ENCODE measurements around the gene CMSS1. TPM values are rescaled to one million over a fixed set of nuclear protein-coding genes. Genes with fewer than 3 reads are reported as not detected.

Gene CMSS1
- total RNA-seq, 1 experiment from 2014 or later: 55.8 TPM

GRCh38 chr3:100163787-100164186 lies 346.1 kb downstream of the CMSS1 start:
- intact Hi-C loops (cut with micrococcal nuclease; ENCODE audit: unreplicated experiment): no loop called here
- H3K9me3 Mint-ChIP-seq (ENCODE audit: low read depth, unreplicated experiment): no peaks in the 10 kb centered on the region
- no peak for TF ChIP-seq CTCF (IDR thresholded peaks at IDR 0.05; ENCODE audit: unreplicated experiment)
- CTCF ChIA-PET: no interaction called here
- BruUV-seq (replicated peaks): no TSS peak
- no peak for DNase-seq
- H3K27me3 Mint-ChIP-seq (ENCODE audit: unreplicated experiment): no peaks in the 10 kb centered on the region
- H3K36me3 Mint-ChIP-seq (ENCODE audit: insufficient read depth, unreplicated experiment): no peaks in the 10 kb centered on the region
- H3K4me1 Mint-ChIP-seq (ENCODE audit: low read depth, unreplicated experiment): peaks cover 8% of the 10 kb centered on the region
- no peak overlapping the region for H3K27ac Mint-ChIP-seq (ENCODE audit: unreplicated experiment)
- no peak overlapping the region for H3K4me3 Mint-ChIP-seq (ENCODE audit: low read depth, unreplicated experiment)

- no TSS peak for BruUV-seq (replicated peaks)
These were observed 347.1 kb downstream of the CMSS1 start for GRCh38 chr3:100164743-100165142.

GRCh38 chr3:100165926-100166550 lies 348.4 kb downstream of the CMSS1 start:
- DNase-seq: no peak
- Mint-ChIP-seq H3K36me3 (ENCODE audit: insufficient read depth, unreplicated experiment) (no peaks in the 10 kb centered on the region), H3K4me1 (ENCODE audit: low read depth, unreplicated experiment) (no peaks in the 10 kb centered on the region), H3K9me3 (ENCODE audit: low read depth, unreplicated experiment) (no peaks in the 10 kb centered on the region), H3K27me3 (ENCODE audit: unreplicated experiment) (no peaks in the 10 kb centered on the region), H3K27ac (ENCODE audit: unreplicated experiment) (no peak overlapping the region), H3K4me3 (ENCODE audit: low read depth, unreplicated experiment) (no peak overlapping the region)
- TF ChIP-seq CTCF (IDR thresholded peaks at IDR 0.05; ENCODE audit: unreplicated experiment): no peak
- no TSS peak for BruUV-seq (replicated peaks)
- CTCF ChIA-PET: no interaction called here
- intact Hi-C loops (cut with micrococcal nuclease; ENCODE audit: unreplicated experiment): no loop called here

More at GRCh38 chr3:100164743-100165142, 347.1 kb downstream of the CMSS1 start:
- Mint-ChIP-seq H3K4me1 (ENCODE audit: low read depth, unreplicated experiment) (peaks cover 7% of the 10 kb centered on the region), H3K27ac (ENCODE audit: unreplicated experiment) (no peak overlapping the region), H3K4me3 (ENCODE audit: low read depth, unreplicated experiment) (no peak overlapping the region), H3K27me3 (ENCODE audit: unreplicated experiment) (no peaks in the 10 kb centered on the region), H3K9me3 (ENCODE audit: low read depth, unreplicated experiment) (no peaks in the 10 kb centered on the region), H3K36me3 (ENCODE audit: insufficient read depth, unreplicated experiment) (no peaks in the 10 kb centered on the region)
- CTCF ChIA-PET: no interaction called here
- TF ChIP-seq CTCF (IDR thresholded peaks at IDR 0.05; ENCODE audit: unreplicated experiment): no peak
- intact Hi-C loops (cut with micrococcal nuclease; ENCODE audit: unreplicated experiment): no loop called here
- DNase-seq: no peak

GRCh38 chr3:100169201-100169920 lies 351.7 kb downstream of the CMSS1 start:
- no peak for TF ChIP-seq CTCF (IDR thresholded peaks at IDR 0.05; ENCODE audit: unreplicated experiment)

More at GRCh38 chr3:100169201-100169920, 351.7 kb downstream of the CMSS1 start:
- intact Hi-C loops (cut with micrococcal nuclease; ENCODE audit: unreplicated experiment): no loop called here
- H3K27me3 Mint-ChIP-seq (ENCODE audit: unreplicated experiment): no peaks in the 10 kb centered on the region
- peaks cover 13% of the 10 kb centered on the region for H3K4me1 Mint-ChIP-seq (ENCODE audit: low read depth, unreplicated experiment)
- DNase-seq: no peak
- H3K9me3 Mint-ChIP-seq (ENCODE audit: low read depth, unreplicated experiment): no peaks in the 10 kb centered on the region
- no peak overlapping the region for H3K27ac Mint-ChIP-seq (ENCODE audit: unreplicated experiment)
- CTCF ChIA-PET: no interaction called here
- BruUV-seq (replicated peaks): no TSS peak
- H3K4me3 Mint-ChIP-seq (ENCODE audit: low read depth, unreplicated experiment): no peak overlapping the region
- H3K36me3 Mint-ChIP-seq (ENCODE audit: insufficient read depth, unreplicated experiment): no peaks in the 10 kb centered on the region

All from Calu3 (cell line).